ENCODE results near the gene EYS.

The EYS gene

DNA sequence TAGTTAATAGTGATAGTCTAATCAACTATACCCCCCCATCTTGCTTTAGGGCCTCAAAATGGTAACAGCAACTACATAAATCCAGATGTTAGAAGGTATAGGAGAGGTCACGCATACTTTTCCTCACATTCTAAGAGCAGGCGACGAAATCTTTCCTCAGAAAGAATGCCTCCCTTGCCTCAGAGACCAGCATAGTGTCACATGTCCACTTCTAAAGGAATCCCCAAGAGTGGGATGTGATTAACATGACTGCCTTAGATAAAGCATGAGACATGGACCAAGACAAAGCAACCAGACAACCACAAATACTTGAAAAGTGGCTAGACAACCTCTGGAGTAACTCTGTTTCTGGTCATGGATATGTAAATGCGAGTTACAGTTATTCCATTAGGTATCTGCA lies 710.7 kb downstream of the EYS start:
- Histone ChIP-seq H3K4me1 (ENCODE audit: insufficient read depth, low read length, poor library complexity, severe bottlenecking) (no peaks in the 10 kb centered on the region), H3K4me3 (ENCODE audit: low read length, poor library complexity, severe bottlenecking) (no peak overlapping the region), H3F3A (ENCODE audit: low read depth) (no peaks in the 10 kb centered on the region), H2AFZ (ENCODE audit: low read length) (no peak overlapping the region), H3K9me2 (replicated peaks; ENCODE audit: low read depth, low read length) (no peaks in the 10 kb centered on the region), H3K9me3 (ENCODE audit: insufficient read depth, low read depth, low read length) (no peaks in the 10 kb centered on the region), H4K20me1 (ENCODE audit: insufficient read depth, low read length, poor library complexity, severe bottlenecking) (no peaks in the 10 kb centered on the region), H3K79me2 (ENCODE audit: insufficient read depth, low read length) (no peaks in the 10 kb centered on the region), H3K27me3 (ENCODE audit: insufficient read depth, low read length, poor library complexity, severe bottlenecking) (no peaks in the 10 kb centered on the region), H3K9ac (ENCODE audit: low read depth, low read length, poor library complexity, severe bottlenecking) (no peak overlapping the region), H3K36me3 (ENCODE audit: insufficient read depth, low read length) (no peaks in the 10 kb centered on the region), H3K4me2 (ENCODE audit: low read depth, low read length, poor library complexity, severe bottlenecking) (no peak overlapping the region)
- TF ChIP-seq EZH2phosphoT487 (IDR thresholded peaks at IDR 0.05; ENCODE audit: borderline replicate concordance): no peak
- TF ChIP-seq, protein P1, sequence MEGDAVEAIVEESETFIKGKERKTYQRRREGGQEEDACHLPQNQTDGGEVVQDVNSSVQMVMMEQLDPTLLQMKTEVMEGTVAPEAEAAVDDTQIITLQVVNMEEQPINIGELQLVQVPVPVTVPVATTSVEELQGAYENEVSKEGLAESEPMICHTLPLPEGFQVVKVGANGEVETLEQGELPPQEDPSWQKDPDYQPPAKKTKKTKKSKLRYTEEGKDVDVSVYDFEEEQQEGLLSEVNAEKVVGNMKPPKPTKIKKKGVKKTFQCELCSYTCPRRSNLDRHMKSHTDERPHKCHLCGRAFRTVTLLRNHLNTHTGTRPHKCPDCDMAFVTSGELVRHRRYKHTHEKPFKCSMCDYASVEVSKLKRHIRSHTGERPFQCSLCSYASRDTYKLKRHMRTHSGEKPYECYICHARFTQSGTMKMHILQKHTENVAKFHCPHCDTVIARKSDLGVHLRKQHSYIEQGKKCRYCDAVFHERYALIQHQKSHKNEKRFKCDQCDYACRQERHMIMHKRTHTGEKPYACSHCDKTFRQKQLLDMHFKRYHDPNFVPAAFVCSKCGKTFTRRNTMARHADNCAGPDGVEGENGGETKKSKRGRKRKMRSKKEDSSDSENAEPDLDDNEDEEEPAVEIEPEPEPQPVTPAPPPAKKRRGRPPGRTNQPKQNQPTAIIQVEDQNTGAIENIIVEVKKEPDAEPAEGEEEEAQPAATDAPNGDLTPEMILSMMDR (conservative IDR thresholded peaks at IDR 0.05; ENCODE audit: low read length): no peak

DNA sequence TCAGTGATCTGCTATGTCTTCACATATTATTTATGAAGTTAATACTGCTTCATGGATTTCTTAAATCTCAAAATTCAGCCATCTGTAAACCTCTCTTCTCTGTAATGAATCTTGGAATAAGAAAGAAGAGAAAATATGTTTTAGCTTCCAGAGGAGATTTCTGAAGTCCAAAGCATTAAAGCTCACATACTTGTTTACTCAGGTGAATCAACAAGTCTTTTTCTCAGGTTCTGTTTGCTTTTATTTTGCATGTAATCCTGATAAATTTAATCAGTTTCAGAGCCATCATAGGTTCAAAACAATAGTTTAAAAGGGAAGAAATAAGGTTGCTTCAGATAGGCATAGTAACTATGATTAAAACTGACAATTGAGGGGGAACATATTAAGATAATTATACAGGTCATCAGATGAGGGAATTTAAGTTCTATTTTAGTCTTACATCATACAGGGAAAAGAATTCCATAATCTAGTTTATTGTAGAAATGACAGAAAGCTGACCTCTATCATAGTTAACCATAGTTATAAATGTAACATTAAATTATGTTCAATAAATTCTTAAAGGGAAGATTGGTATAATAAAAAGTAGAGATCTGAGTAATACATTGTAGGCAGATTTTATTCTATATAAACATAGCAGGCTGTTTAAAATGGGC lies 716.2 kb downstream of the EYS start:
- Histone ChIP-seq H3K4me1 (ENCODE audit: insufficient read depth, low read length, poor library complexity, severe bottlenecking) (no peaks in the 10 kb centered on the region), H3K9ac (ENCODE audit: low read depth, low read length, poor library complexity, severe bottlenecking) (no peak overlapping the region), H4K20me1 (ENCODE audit: insufficient read depth, low read length, poor library complexity, severe bottlenecking) (no peaks in the 10 kb centered on the region), H3K9me2 (replicated peaks; ENCODE audit: low read depth, low read length) (no peaks in the 10 kb centered on the region), H3K4me3 (ENCODE audit: low read length, poor library complexity, severe bottlenecking) (no peak overlapping the region), H3K36me3 (ENCODE audit: insufficient read depth, low read length) (no peaks in the 10 kb centered on the region), H3F3A (ENCODE audit: low read depth) (no peaks in the 10 kb centered on the region), H3K9me3 (ENCODE audit: insufficient read depth, low read depth, low read length) (no peaks in the 10 kb centered on the region), H3K79me2 (ENCODE audit: insufficient read depth, low read length) (no peaks in the 10 kb centered on the region), H3K4me2 (ENCODE audit: low read depth, low read length, poor library complexity, severe bottlenecking) (no peak overlapping the region), H3K27me3 (ENCODE audit: insufficient read depth, low read length, poor library complexity, severe bottlenecking) (no peaks in the 10 kb centered on the region), H2AFZ (ENCODE audit: low read length) (no peak overlapping the region)
- no peak for TF ChIP-seq EZH2phosphoT487 (IDR thresholded peaks at IDR 0.05; ENCODE audit: borderline replicate concordance)
- TF ChIP-seq, protein P1 (conservative IDR thresholded peaks at IDR 0.05; ENCODE audit: low read length): no peak

DNA sequence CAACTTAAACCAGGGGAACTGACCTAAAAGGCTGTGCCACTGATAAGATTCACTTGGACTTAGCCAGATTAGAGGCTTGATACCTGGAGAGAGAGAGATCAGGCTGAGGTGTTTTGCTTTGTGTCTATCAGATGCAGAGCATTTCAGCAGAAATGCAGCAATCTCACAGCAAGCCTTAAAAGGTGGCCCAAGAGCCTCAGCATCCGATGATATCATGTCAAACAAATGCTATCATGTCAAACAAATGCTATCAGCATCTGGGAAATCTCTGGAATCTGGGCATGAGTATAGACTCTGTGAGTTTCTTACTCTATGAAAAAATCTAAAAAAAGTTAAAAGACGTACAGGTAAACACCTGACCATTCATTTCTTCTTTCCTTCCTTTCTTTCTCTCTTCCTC lies 718.9 kb downstream of the EYS start:
- no peaks in the 10 kb centered on the region for H3K4me1 ChIP-seq (ENCODE audit: insufficient read depth, low read length, poor library complexity, severe bottlenecking)
- no peaks in the 10 kb centered on the region for H3K27me3 ChIP-seq (ENCODE audit: insufficient read depth, low read length, poor library complexity, severe bottlenecking)
- no peaks in the 10 kb centered on the region for H3F3A ChIP-seq (ENCODE audit: low read depth)
- no peak overlapping the region for H3K9ac ChIP-seq (ENCODE audit: low read depth, low read length, poor library complexity, severe bottlenecking)
- H2AFZ ChIP-seq (ENCODE audit: low read length): no peak overlapping the region
- H3K36me3 ChIP-seq (ENCODE audit: insufficient read depth, low read length): no peaks in the 10 kb centered on the region
- no peak overlapping the region for H3K4me3 ChIP-seq (ENCODE audit: low read length, poor library complexity, severe bottlenecking)
- no peaks in the 10 kb centered on the region for H3K79me2 ChIP-seq (ENCODE audit: insufficient read depth, low read length)
- H4K20me1 ChIP-seq (ENCODE audit: insufficient read depth, low read length, poor library complexity, severe bottlenecking): no peaks in the 10 kb centered on the region
- H3K9me2 ChIP-seq (replicated peaks; ENCODE audit: low read depth, low read length): no peaks in the 10 kb centered on the region
- H3K4me2 ChIP-seq (ENCODE audit: low read depth, low read length, poor library complexity, severe bottlenecking): no peak overlapping the region
- H3K9me3 ChIP-seq (ENCODE audit: insufficient read depth, low read depth, low read length): no peaks in the 10 kb centered on the region
- TF ChIP-seq, protein P1 (conservative IDR thresholded peaks at IDR 0.05; ENCODE audit: low read length): no peak
- TF ChIP-seq EZH2phosphoT487 (IDR thresholded peaks at IDR 0.05; ENCODE audit: borderline replicate concordance): no peak

All from Loucy (cell line).